Measurements from ENCODE around the gene CCDC102A.

DNA sequence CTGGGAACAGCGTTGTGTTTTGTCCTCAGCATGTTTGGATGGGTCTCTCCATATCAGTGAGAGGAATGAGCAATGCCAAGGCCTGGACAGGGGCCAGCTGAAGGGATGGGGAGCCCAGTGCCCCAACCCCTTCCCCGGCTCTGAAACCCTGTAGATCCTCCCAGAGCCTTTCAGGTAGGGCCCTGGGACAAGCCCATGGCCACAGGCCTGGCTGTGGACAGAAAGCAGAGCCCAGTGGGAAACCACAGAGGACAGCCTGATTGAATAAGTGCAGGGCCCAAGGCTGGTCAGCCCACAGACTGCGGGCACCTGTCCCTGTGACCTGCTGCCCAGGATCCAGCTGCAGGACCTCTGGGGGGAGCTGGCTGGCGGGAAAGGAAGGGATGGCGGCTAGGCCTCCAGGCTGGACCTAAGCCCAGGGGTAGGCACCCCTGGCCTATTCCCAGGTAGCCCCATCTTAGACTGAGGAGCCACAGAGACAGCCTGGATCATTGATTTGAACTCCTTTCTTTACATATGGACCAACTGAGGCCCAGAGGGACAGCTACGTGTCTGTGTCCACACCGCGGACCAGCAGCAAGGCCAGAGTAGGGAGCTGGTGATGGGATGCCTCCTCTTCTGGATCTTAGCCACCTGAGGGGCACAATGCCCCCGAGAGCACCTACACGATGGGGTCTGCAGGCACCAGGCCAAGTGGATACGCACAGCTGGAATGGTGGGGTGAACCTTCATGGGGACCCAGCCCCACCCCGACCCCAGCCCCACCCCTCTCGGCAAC, 1.3 kb downstream of the CCDC102A start:
- no peak for TF ChIP-seq POLR2AphosphoS5 (IDR thresholded peaks at IDR 0.05)
- TF ChIP-seq, protein P1, sequence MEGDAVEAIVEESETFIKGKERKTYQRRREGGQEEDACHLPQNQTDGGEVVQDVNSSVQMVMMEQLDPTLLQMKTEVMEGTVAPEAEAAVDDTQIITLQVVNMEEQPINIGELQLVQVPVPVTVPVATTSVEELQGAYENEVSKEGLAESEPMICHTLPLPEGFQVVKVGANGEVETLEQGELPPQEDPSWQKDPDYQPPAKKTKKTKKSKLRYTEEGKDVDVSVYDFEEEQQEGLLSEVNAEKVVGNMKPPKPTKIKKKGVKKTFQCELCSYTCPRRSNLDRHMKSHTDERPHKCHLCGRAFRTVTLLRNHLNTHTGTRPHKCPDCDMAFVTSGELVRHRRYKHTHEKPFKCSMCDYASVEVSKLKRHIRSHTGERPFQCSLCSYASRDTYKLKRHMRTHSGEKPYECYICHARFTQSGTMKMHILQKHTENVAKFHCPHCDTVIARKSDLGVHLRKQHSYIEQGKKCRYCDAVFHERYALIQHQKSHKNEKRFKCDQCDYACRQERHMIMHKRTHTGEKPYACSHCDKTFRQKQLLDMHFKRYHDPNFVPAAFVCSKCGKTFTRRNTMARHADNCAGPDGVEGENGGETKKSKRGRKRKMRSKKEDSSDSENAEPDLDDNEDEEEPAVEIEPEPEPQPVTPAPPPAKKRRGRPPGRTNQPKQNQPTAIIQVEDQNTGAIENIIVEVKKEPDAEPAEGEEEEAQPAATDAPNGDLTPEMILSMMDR (IDR thresholded peaks at IDR 0.05): no peak
